PC-9 (cell line): ENCODE results near the gene ABCB7.

ENCODE experiments used
- EZH2 ChIP-seq: fragments of 200-600 bp; sonication (generic); IDR thresholded peaks from 2 replicates; pipeline ENCODE4 v1.8.0; 2017; ENCODE audit warnings: antibody characterized with exemption, low read depth
- TF ChIP-seq, protein P1 (sequence below): fragments of 200-600 bp; sonication (generic); conservative IDR thresholded peaks from 2 replicates; pipeline ENCODE4 v1.6.1; 2017; ENCODE audit warnings: mixed run types, antibody characterized with exemption, mild to moderate bottlenecking, moderate library complexity

DNA sequence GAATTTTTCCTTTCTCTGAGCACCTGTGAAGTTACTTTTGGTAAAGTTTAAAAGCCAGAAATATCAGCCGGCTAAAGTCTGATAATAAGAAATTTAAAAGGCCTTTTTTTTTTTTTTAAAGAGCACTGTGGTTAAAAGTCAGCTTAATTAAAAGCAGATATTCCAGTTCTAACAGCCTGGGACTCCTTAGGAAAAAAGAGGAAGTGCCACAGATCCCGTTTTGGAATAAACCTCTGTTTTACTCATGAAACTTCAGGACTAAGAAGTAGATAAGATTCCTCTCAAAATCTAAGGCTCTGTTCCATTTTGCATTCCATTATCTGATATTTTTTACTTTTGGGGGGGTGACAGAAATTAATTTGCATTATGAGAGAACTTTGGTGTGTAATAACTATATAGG is 37.8 kb downstream of the ABCB7 start:
- TF ChIP-seq, protein P1, sequence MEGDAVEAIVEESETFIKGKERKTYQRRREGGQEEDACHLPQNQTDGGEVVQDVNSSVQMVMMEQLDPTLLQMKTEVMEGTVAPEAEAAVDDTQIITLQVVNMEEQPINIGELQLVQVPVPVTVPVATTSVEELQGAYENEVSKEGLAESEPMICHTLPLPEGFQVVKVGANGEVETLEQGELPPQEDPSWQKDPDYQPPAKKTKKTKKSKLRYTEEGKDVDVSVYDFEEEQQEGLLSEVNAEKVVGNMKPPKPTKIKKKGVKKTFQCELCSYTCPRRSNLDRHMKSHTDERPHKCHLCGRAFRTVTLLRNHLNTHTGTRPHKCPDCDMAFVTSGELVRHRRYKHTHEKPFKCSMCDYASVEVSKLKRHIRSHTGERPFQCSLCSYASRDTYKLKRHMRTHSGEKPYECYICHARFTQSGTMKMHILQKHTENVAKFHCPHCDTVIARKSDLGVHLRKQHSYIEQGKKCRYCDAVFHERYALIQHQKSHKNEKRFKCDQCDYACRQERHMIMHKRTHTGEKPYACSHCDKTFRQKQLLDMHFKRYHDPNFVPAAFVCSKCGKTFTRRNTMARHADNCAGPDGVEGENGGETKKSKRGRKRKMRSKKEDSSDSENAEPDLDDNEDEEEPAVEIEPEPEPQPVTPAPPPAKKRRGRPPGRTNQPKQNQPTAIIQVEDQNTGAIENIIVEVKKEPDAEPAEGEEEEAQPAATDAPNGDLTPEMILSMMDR = no peak
- TF ChIP-seq EZH2 = no peak
